T-helper 1 cell treated with Interleukin-12 subunit alpha and Interleukin-12 subunit beta and Interleukin-4 antibody, amounts not matched to agents 30 ng/mL and 1 ng/mL, for 36 hours (primary cell): ENCODE results near the gene HOXC11. TPM values are rescaled to one million over a fixed set of nuclear protein-coding genes. Genes with fewer than 3 reads are reported as not detected.

Experiments used
- intact Hi-C: fragments of 100-400 bp; cut with micrococcal nuclease; formaldehyde crosslinking; loops from one replicate; pipeline ENCODE4 v1.15.1; 2024
- total RNA-seq: library from RNA; stranded (reverse); gene quantifications from 2 replicates; pipeline ENCODE4 v1.2.3, GENCODE V29; 2022

Gene HOXC11
- total RNA-seq, 1 donor from 2014 or later = not detected

DNA sequence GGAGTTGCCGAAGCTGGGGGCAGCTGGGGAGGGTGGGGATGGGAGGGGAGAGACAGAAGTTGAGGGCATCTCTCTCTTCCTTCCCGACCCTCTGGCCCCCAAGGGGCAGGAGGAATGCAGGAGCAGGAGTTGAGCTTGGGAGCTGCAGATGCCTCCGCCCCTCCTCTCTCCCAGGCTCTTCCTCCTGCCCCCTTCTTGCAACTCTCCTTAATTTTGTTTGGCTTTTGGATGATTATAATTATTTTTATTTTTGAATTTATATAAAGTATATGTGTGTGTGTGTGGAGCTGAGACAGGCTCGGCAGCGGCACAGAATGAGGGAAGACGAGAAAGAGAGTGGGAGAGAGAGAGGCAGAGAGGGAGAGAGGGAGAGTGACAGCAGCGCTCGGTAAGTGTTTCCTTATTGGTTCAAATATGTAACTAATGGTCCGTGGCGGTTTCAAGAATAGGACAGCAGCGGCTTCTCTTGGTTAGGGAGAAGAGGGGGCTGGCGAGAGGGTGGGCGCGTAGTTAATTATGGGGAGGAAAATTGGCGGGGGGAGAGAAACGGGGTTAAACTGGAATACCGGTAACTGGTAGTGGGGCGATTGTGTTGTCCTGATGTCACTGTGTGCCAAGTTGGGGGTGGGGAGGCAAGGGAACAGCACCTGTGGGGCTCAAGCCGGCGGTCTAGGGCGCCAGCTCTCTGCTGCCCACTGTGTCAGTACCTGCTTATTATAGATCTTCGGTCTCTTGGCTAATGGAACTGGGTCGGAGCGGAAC is 44.3 kb downstream of the HOXC11 start:
- intact Hi-C loops = loop anchor here (1.0 kb wide), 2 partner anchors 10 to 174 kb away; no protein-coding TSS in a partner anchor

DNA sequence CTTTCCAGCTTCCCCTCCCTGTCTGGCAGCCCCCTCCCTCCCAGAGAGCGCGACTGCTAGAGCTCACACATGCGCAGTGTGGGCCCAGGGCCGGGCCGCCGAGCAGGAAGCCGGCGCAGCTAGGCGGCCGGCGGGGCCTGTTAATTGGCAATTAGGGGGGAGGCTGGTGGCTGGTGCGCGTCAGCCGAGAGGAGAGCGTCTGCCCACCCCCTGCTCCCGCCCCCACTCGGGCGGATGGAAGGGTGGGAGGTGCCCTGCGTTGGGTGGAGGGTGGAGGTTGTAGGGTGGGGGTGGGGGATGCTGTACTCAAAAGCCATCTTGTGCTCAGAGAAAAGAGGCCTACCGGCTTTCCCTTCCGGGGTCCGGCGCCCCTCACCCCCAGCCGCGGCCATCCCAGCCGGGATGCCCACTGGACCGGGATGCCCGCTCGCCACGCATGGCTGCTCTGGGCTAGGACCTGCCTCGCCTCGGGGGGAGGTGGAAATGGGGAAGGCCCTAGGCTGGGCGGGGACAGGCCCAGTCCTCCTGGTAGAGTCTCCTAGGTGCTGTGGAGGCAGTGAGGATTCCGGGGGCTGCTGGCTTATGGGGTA is 45.0 kb downstream of the HOXC11 start:
- intact Hi-C loops = loop anchor here (1.0 to 2.0 kb wide), 4 partner anchors 9 to 173 kb away; partner anchors contain the start of gene HOXC5

DNA sequence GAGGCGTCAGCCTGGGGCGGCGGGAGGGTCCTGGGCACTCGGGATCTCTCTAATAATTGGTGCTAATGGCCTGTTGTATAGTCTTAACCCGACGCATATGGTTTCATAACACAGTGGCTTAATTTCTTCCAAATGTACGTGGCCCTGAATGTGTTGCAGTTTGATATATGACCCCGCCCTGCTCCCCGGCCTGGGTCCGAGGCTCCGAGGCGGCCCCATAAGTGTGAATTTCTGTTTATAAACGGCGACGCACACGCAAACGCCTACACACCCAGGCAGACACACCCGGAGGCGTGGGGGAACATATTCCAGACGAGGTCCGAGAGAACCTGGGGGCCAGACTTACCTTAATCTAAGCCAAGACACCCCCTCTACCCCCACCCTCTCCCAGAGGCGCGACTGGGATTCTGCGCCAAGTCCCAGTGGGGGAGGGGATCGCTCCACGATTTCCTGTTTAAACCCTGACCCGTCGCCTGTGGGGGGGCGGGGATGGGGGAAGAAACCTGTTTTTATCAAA is 45.6 kb downstream of the HOXC11 start:
- intact Hi-C loops = loop anchor here (1.0 to 2.0 kb wide), 2 partner anchors 12 to 14 kb away; partner anchors contain the start of gene HOXC5

DNA sequence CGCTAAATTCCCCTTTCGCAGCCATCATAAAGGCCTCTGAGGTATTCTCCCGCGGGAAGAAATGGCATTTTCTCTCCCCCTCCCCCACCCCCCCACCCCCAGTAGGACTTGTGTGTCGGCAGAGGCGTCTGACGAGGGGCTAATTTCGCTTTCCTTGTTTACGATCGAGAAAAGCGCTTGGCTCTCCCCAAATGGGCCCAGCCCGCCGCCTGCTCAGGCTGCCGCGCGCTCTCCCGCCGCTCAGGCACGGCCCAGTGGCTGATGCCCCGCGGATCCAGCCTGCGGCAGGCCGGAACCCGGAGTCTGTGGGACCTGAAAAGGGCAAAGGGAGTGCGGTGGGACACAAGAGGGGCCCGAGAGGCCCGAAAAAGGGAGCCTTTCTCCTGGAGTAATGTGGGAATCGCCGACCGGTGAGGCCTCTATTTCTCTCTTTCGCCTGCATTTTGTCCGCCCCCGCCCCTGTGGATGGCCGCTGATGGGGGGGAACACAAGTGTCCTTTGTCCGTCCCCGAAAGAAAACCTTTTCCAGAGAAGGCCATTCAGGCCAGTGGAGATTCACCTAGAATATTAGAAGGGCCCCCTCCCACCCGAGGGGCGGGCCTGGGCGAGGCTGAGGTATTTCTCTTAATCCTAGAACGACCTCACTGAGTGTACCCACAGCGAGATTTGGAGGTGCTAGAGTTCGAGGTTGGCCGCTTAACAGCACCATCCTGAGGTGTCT is 46.3 kb downstream of the HOXC11 start:
- intact Hi-C loops = loop anchor here (2.0 kb wide), 1 partner anchor 14 kb away; the partner anchor contains the start of gene HOXC5

DNA sequence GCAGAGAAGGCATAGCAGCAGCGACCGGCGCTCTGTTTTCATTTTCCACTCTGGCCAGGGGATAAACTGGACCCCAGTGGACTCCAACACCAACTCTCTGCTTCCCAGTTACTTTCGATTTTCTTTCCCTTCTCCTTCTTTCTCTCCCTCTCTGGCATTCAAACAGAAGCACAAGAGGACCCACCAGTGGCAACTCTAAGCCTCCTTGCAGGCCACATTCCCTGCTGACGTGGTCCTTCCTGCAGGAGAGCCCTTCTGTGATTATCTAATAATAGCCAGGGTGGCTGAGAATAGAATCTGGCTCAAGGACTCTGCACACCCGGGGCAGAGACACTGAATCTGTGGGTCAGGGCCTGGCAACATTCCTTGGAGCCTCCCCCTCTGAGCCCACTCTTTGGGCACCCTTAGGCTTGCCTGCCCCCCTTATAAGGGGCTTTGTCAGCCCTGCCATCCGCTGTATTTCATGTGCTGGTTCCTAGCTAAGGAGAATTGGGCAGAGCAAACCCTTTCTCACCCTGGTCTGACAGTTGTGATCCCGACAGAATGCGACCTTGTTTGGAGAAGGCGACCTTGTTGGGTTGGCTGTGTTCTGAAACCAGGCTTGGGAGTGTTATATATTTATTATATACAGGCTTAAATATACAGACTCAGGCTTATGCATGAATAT is 47.1 kb downstream of the HOXC11 start:
- intact Hi-C loops = loop anchor here (2.0 kb wide), 1 partner anchor 13 kb away; the partner anchor contains the start of gene HOXC5

DNA sequence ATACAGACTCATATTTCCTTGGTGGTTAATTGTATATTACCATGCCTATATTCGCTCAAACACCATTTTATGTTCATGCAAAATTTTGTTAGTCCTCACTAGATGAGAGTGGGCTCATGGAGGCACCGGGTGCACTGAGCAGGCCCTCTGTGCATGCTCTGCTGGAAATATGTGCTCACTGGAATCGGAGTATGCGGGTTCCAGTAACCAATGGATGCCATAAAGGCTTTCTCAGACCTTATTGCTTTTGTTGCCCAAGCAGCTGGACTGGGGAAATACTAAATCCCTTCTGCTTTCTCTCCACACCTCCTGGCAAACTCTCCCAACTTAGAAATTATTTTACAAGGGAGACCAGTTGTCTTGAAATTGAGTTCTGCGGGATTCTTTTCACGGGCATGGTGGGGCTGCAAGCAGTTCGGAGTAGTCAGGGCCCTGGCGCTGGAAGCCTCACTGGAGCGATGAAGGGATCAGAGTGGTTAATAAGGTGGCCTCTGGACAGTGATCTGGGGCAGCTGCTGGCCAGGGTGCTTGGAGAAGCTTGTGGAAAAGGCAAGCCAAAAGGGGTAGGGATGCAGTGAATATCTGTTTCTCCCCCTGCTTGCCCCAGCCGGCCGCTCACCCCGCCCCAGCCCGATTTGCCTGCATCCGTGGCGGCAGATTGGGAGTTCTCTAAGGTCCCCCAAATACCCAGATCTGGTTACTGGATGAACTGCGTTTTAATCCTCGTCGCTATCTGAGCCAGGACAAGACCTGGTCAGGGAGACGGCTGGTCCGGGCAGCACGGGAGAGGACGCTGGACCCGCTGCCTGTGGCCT is 47.9 kb downstream of the HOXC11 start:
- intact Hi-C loops = no loop called here

DNA sequence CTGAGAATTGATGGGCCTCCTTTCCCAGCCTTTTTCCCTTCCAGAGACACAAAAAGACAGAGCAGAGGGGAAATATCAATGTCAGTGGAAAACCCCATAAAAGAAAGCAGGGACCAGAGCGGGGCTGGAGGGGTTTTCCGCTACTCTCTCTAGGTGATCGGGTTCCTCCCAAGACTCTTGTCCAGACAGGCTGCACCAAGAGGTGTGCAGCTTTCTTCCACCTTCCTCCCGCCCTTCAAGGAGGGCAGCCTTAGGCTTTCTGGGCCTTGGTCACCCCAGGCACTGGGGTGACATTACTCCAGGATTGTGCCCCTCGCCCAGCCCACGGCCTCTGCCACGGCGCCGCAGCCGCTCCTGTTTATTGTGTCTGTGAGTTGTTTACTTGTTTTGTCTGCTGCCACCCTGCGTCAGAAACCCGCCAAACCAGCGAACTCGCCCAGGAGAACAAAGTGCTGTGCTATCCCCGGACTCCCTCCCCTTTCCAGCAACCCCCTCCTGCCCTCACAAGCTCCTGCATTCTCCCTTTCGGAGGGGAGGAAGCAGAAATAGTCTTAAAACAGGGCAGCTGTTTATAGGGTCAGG is 48.6 kb downstream of the HOXC11 start:
- intact Hi-C loops = no loop called here

DNA sequence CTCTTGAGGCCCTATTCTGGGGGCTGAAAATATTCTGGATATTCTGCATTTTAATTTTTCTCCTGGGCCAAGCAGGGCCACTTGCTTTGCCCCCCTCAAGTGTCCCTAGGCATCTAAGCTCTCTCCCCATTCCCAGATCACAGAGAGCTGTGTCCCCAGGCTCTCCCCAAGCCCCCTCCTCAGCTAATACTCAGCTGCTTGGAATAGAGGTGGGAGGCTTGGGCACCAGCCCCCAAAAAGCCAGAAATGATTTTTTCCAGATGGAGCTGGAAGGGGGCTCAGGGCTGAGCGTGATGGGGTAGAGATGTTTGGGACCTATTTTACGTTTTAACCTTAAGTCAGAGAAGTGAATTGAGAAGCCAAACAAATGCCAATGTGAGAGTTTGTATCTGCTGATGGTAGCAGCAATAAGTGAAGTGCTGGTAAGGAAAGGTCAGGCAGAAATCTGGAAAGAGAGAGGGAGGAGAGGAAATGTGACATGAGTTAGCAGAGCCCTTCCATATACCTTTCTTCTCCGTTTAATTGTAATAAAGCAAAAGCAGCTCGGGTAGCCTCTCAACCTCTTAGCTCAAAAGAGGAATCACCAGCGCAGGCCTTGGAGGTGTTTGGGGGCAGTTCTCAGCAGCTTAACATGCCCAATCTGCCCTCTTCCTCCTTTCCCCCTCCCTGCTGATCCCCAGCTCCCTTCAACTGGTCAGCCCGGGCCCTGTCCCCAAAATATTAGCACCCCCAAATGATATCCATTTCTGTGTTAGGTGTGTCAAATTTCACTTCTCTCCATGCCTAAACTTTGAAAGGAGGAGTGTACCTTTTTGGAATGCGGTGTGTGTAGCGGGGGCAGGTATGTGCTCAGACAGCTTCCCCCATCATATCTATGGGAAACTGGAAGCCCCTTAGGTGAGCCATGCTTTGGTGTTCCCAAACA is 50.3 kb downstream of the HOXC11 start:
- intact Hi-C loops = no loop called here

DNA sequence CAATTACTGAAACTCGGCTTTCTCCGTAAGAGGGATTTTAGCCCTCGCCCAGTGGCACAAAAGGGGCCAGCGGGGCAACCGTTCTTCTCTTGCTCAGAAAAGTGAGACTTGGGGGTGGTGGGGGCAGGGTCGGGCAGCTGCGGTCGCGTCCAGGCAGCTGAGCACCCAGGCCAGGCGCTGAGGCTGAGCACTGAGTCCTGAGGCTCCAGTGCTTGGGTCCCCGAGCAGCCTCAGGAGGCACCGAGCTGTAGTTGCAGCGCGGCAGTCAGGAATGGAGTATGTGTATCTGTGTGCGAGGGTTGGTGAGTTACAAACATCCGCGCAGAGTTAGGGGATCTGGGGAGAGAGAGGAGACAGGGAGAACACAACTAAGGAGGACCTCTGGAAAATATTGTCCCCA is 51.2 kb downstream of the HOXC11 start:
- intact Hi-C loops = no loop called here

DNA sequence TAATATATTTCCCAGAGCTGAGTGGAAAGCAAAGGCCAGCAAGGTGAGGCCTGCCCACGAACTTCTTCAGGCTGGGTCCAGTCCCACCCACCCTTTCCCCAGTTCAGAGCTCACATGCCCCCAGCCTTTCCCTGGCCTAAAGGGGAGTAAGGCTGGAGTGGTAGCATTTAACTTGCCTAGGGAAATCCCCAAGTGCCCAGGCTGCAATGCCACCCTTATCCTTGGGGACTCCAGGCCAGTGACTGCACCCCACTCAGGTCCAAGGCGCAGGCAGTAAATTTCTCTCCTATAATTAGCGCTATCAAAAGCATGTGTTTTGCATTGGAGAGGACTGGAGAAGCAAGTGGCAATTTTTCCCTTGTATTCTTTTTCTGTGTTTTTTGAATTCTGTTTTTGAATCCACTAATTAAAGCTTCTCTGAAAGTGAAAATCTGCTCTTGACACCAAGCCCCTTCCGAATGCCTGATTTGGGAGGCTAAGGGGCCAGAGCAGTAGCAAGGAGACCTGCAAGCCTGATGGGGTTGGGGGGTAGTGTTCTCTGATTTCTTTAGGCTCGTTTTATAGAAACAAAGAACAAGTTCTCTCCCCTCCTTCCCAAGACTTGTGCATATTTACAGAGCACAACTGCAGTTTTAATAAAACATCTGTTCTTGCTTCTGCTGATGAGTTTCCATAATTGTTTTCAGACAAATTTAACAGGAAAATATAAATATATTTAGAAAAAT is 51.8 kb downstream of the HOXC11 start:
- intact Hi-C loops = no loop called here

DNA sequence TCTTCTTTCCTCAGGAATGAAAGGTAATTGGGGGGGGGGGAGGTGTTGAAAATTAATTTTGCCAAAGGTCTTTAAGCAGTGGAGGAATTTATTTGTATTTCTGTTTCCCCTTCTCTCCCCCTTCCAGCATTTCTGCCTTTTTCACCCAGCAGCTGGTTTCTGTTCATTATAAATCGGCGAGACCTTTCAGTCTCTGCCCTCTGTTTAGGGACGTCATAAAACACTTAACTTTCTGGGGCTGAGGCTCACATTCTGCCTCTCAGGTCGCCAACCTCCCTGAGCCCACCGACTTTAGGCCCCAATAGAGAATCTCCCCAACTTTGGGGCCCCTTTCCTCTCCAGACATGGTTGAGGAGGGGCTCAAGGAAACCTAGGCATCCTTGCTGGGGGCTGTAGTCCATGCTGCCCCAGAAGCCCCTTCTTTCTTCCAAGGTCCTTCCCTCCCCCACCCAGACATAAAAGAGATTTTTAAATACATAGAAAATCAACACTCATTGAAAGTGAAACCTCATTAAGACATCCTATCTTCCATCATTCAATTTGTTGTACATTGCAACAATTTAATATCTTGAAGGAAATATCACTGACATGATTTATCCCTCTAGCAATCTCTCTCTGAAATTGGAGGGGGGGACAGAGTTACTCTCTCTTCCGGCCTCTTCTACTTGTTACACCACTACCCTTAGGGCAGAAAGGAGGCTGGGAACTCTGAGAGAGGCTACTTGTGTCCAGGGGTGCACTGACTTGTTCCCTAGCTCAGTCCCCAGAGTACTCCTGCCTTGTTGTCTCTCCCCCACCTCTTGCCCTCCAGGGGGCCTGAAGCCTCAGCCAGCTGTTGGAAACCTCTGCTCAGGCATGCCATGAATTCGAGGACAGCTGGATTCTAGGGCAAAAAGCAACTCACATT is 52.8 kb downstream of the HOXC11 start:
- intact Hi-C loops = no loop called here

DNA sequence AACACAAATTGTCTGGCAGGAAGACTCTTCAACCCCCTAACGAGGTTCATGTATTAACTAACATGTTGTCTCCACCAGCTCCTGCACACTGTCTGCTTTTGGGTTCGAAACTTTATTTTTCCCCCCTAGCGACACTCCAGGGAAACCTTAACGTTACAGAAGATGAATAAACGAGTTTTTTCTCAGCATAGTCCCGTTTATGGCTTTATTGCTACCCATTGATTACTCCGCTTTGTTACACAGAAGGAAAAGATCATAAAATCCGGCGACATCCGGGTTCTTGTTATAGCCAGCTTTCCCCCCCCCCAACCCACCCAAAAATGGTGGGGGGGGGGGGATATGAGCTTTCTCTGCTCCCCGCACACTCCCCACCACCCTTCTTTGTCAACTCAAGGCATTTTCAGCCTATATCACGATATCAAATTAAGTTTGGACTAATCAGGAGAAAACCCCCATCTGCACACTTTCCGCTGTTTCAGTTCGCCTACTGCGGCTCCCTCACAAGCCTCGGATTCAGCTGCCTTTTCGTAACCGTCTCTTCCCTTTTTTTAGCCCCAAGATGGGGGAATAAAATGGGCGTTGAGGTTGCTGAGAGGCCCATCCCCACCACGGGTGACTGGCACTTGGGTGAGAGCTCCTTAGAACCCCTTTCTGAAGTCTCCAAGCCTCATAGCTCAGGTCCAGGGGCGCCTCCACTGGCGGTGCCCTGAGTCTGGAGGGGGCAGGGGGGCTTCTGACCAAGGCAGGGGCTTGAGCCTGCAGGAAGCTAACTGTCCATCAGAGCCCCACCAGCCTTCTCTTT is 53.9 kb downstream of the HOXC11 start:
- intact Hi-C loops = loop anchor here (1.0 kb wide), 1 partner anchor 10 kb away; no protein-coding TSS in a partner anchor
